Duodenal mucosa (tissue), 2 donors: ENCODE measurements around the gene ALG14.

Experiments used
- H3K27ac ChIP-seq: one replicate; pipeline ENCODE4 v1.7.0; 2013; ENCODE audit warnings: low read depth, low read length
- H3K27me3 ChIP-seq, 2 donors: one replicate each; pipeline ENCODE4 v1.7.0; 2013; ENCODE audit warnings: low read length in 2 of 2, control low read depth in 1 of 2; ENCODE audit not compliant: insufficient read depth in 2 of 2, control insufficient read depth in 1 of 2
- H3K36me3 ChIP-seq, 2 donors: one replicate each; pipeline ENCODE4 v1.7.0; 2013; ENCODE audit warnings: low read length in 2 of 2, control low read depth in 1 of 2; ENCODE audit not compliant: insufficient read depth in 2 of 2, control insufficient read depth in 1 of 2
- H3K4me1 ChIP-seq, 2 donors: one replicate each; pipeline ENCODE4 v1.7.0; 2013; ENCODE audit warnings: low read length in 2 of 2, control low read depth in 1 of 2; ENCODE audit not compliant: insufficient read depth in 2 of 2, control insufficient read depth in 1 of 2
- H3K4me3 ChIP-seq, 2 donors: one replicate each; pipeline ENCODE4 v1.7.0; 2013; ENCODE audit warnings: low read length in 2 of 2, low read depth in 1 of 2
- H3K9ac ChIP-seq, 2 donors: one replicate each; pipeline ENCODE4 v1.7.0; 2013; ENCODE audit warnings: low read length in 2 of 2, low read depth in 1 of 2
- H3K9me3 ChIP-seq, 2 donors: one replicate each; pipeline ENCODE4 v1.7.0; 2013; ENCODE audit warnings: low read length in 2 of 2, control low read depth in 1 of 2; ENCODE audit not compliant: control insufficient read depth in 1 of 2

Gene ALG14

DNA sequence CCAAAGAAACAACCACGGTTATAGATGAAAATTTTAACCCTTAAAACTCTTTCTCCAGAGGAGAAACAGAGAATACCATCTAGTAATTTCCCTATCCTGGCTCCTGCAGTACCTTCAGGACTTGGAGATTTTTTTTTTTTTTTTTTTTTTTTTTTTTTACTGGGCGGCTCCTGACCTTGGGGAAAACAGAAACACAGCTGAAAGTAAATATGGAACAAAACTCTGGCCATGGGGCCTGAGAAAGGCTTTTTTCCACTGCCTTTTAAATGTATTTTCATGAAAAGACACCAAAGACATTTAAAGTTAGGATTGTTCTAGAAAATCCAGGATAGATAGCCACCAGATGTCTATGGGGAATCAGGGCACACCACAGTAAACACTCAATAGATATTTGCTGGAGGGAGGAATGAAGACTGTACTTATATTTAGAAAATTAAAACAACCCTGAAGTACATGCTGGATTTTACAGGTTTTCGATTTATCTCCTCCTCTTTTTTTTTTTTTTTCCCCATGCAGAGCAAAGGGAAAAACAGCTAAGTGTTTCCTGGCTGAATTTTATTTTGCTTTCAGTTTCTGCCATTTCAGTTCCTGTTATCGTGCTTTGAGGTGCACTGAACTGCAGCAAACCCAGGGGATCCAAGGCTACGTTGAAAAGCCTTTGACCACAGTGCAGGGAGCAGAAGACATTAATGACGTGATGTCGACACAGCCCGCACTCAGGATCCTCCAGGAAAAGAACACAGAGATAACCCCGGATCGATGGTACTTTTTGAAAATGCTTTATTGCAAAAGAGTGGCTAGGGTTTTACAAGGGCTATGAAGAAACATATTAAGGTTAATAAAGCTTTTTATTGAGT, 110.1 kb downstream of the ALG14 start:
- Histone ChIP-seq H3K36me3 (no peaks in the 10 kb centered on the region), H3K27ac (peak overlapping the region; percentile 84), H3K4me1 (peaks cover 17 to 30% of the 10 kb centered on the region in 2 donors), H3K4me3 (peak overlapping the region; percentile 50 to 53), H3K27me3 (no peaks in the 10 kb centered on the region), H3K9me3 (no peaks in the 10 kb centered on the region), H3K9ac (peak overlapping the region; percentile 40 to 81)

GRCh38 chr1:94961988-94962387, 110.8 kb downstream of the ALG14 start:
- H3K9ac ChIP-seq, result peak overlapping the region in 1 of 2 donors; percentile 81

GRCh38 chr1:94961582-94961981, 111.2 kb downstream of the ALG14 start:
- H3K27ac ChIP-seq, result peak overlapping the region; percentile 11
- H3K4me1 ChIP-seq, result peaks cover 23 to 37% of the 10 kb centered on the region in 2 donors
- H3K4me3 ChIP-seq, result no peak overlapping the region
- no peaks in the 10 kb centered on the region for H3K9me3 ChIP-seq
- no peak overlapping the region for H3K9ac ChIP-seq
- no peaks in the 10 kb centered on the region for H3K36me3 ChIP-seq
- H3K27me3 ChIP-seq, result no peaks in the 10 kb centered on the region

More at GRCh38 chr1:94961988-94962387, 110.8 kb downstream of the ALG14 start:
- Histone ChIP-seq H3K4me3 (peak overlapping the region in 1 of 2 donors; percentile 53), H3K27me3 (no peaks in the 10 kb centered on the region), H3K4me1 (peaks cover 21 to 36% of the 10 kb centered on the region in 2 donors), H3K27ac (peak overlapping the region; percentile 84), H3K9me3 (no peaks in the 10 kb centered on the region), H3K36me3 (no peaks in the 10 kb centered on the region)

- H3K36me3 ChIP-seq, result no peaks in the 10 kb centered on the region
- no peak overlapping the region for H3K27ac ChIP-seq
- H3K4me1 ChIP-seq, result peaks cover 45 to 58% of the 10 kb centered on the region in 2 donors
- no peaks in the 10 kb centered on the region for H3K27me3 ChIP-seq
- no peak overlapping the region for H3K4me3 ChIP-seq
- H3K9me3 ChIP-seq, result peaks cover 0 to under 1% of the 10 kb centered on the region in 2 donors
- no peak overlapping the region for H3K9ac ChIP-seq
Observed at GRCh38 chr1:94958081-94958480, 114.7 kb downstream of the ALG14 start.

- Histone ChIP-seq H3K9ac (no peak overlapping the region), H3K4me3 (no peak overlapping the region), H3K36me3 (no peaks in the 10 kb centered on the region), H3K27ac (no peak overlapping the region), H3K27me3 (no peaks in the 10 kb centered on the region), H3K4me1 (peaks cover 41 to 45% of the 10 kb centered on the region in 2 donors), H3K9me3 (peaks cover 0 to 3% of the 10 kb centered on the region in 2 donors)
Observed at GRCh38 chr1:94955767-94956632, 116.8 kb downstream of the ALG14 start.

DNA sequence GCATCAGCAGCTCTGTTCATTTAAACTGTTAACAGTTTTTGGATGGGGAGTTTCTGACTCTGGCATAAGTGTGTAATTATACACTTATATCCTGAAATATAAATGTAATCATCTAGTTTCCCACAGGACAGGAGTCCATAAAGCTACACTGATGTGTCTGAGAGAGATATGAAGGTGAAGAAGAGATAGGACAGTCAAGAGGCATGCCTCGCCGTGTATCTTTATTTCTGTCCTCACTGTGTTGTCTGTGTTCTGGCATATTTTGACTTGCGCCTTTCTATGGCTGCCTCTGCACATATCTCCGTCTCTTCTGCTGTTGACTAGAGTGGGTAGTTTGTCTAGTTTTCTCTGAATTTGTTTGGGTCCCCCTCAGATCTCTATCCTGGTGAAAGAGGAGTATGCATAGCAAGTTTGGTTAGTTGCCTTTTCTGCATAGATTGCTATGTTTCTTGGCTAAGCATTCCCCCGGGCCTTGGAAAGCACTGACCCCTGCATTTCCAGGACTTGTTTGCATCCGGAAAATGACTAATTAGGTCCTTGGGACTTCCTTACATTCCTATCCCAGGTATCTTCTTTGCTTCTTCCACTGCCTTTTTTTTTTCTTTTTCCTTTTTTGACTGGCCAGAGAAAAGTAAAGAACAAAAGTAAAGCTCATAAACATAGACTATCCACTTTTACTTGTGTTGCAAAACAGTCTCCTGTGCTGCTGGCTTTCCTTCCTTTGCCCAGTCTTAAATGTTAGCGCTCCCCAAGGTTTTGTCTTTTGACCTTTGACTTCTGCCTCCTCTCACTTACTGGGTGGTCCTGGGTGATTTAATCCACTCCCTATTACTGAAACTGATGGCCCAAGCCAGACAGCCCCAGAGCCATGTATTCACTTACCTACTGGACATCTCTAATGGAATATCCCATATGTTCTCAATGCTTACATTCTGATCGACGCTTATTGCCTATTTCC, 118.2 kb downstream of the ALG14 start:
- no peak overlapping the region for H3K27ac ChIP-seq
- H3K9me3 ChIP-seq, result peaks cover 0 to 3% of the 10 kb centered on the region in 2 donors
- no peaks in the 10 kb centered on the region for H3K27me3 ChIP-seq
- no peak overlapping the region for H3K9ac ChIP-seq
- peaks cover 50 to 55% of the 10 kb centered on the region in 2 donors for H3K4me1 ChIP-seq
- H3K36me3 ChIP-seq, result no peaks in the 10 kb centered on the region
- no peak overlapping the region for H3K4me3 ChIP-seq

DNA sequence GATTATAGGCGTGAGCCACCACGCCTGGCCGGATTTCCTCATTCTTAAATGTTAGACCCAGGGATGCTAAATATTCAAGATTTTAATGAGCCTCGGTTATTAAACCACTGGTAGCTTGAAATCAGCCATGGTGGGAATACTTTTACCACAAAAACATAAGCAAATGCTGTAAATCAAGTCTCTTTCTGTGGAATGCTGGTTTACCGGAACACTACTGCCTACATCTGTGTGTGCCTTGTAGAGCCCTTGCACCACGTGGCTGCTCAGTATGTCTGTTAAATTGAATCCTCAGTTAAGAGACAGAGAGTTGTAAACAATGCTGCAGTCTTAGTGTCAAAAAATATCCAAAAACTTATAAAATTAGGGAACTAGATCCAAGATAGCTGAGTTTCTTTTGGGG, 119.0 kb downstream of the ALG14 start:
- no peaks in the 10 kb centered on the region for H3K27me3 ChIP-seq
- peaks cover 52 to 53% of the 10 kb centered on the region in 2 donors for H3K4me1 ChIP-seq
- H3K9ac ChIP-seq, result no peak overlapping the region
- H3K9me3 ChIP-seq, result peaks cover 0 to 3% of the 10 kb centered on the region in 2 donors
- H3K27ac ChIP-seq, result no peak overlapping the region
- H3K4me3 ChIP-seq, result no peak overlapping the region
- H3K36me3 ChIP-seq, result no peaks in the 10 kb centered on the region

DNA sequence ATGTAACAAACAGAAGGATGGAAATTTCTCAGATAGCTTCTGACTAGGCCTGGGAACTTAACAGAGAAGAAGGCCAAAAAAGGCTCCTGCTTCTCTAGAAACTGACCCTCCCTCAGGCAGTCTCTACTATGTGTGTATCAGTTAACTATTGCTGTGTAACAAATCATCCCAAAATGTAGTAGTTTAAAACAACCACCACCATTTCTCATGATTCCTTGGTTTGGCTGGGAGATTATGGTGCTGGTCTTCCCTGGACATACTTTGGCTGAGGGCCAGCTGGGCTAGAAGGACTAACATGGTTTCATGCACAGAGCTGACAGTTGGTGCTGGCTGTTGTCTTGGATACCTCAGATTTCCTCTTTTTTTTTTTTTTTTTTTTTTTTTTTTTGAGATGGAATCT, 119.6 kb downstream of the ALG14 start:
- Histone ChIP-seq H3K4me1 (peaks cover 50% of the 10 kb centered on the region in 2 donors), H3K27ac (no peak overlapping the region), H3K36me3 (no peaks in the 10 kb centered on the region), H3K27me3 (no peaks in the 10 kb centered on the region), H3K9ac (no peak overlapping the region), H3K9me3 (peaks cover 0 to 3% of the 10 kb centered on the region in 2 donors), H3K4me3 (no peak overlapping the region)

GRCh38 chr1:94952539-94952938, 120.2 kb downstream of the ALG14 start:
- H3K9ac ChIP-seq, result no peak overlapping the region
- H3K36me3 ChIP-seq, result no peaks in the 10 kb centered on the region
- peaks cover 47 to 49% of the 10 kb centered on the region in 2 donors for H3K4me1 ChIP-seq
- H3K4me3 ChIP-seq, result no peak overlapping the region
- no peaks in the 10 kb centered on the region for H3K27me3 ChIP-seq
- H3K27ac ChIP-seq, result no peak overlapping the region
- H3K9me3 ChIP-seq, result peaks cover 0 to 3% of the 10 kb centered on the region in 2 donors
